Amniotic stem cell (primary cell): Measurements from ENCODE around the gene ALOXE3.
"Not testable (repeated sequence)": the region's sequence is repeated elsewhere in the genome, so short reads cannot be mapped to it uniquely, and the experiment has no call there.

Source experiments
- DNase-seq: peaks from one replicate; lab custom pipeline; 2025; lab: John Stamatoyannopoulos, UW

Gene ALOXE3

DNA sequence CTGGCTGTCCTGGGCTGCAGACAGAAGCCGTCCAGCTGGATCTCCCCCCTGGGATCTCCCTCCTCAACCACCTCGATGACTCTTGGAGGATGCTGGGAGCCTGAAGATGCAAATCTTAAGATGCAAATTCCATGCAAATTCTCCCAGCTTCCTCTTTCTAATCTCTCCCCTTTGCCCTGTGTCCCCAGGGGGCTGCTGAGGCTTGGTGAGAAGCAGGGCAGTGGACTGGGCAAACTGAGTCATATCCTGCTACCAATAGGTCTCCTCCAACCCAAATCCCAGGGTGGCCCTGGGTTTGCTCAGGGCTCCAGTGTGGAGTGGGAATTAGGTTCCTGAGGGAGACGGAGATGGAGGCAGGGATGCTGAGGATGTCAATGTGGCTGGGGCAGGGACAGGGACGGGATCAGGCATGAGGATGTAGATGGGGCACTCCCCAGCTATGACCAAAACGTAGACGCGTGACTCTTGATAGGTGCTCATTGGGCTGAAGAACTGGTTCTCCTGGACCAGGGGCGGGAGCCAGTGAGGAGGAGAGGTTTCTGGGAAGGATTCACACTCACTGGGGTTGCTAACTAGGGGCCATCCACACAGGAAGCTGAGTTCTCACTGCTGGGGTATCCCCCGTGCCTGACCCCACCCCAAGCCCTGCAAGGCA is 27.2 kb downstream of the ALOXE3 start:
- DNase-seq = no peak

DNA sequence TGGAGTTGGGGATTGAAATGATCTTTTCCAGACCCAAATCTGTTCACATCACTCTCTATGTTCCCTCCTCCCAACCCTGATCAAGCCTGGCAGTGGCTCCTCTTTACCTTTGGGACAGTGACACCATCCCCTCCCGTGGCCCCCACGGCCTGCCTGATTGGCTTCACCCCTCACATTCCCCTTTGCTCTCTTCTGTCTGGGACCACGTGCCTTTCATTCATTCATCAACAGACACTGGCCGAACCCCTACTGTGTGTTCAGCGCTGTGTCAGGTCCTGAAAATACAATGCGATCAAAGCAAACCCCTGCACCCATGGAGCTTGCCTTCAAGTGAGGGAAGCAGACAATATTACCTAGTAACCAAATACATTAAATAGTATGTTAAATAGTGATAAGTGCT is 28.6 kb downstream of the ALOXE3 start:
- no peak for DNase-seq

DNA sequence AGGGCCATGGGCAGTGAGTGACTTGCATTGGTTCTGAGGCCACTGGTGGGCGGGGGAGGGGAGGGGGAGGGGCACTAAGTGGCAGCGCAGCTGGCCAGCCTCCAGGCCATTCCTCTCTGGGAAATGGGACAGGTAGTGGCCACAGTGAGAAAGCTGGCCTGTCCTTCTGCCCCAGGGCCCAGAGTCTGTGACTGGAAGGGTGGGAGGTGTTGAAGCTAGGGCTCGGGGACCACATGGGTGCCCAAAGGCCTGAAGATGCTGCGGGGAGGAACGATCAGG is 30.4 kb downstream of the ALOXE3 start:
- DNase-seq = no peak

DNA sequence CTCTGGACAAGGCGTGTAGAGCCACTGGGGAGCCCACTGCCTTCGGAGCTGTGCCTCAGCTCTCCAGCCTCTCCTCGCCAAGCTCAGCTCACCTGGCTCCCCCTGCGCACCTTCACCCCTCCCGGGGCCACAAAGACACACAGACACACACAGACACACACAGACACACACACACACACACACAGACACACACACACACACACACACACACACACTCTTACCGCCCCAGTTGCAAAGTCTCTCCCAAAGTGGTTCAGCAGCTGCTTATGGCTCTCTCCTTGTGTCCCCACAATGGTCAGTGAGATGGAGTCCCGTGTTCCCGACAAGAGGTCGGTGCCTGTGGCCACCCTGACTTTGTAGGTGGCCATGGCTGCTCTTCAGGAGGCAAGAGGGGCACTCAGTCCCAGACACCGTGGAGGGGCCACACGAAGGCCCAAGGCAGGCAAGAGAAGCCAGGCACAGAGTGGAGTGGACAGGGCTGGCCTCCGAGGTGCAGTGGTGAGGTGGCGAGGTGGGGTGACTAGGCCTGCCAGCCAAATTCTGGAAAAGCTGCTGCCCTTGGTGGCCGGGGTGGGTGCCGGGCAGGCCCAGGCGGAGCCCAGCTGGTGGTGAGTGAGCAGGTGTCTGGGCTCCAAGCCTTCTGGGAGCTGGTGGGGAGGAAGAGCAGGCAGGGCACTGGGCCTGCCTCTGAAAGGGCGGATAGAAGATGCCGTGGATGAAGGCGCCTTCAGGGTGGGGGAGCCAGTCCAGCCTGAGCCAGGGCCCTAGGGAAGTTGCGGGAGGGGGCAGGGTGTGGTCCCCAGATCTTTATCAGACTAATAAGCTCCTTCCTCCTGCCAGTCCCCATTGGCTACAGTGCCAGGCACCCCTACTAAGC is 31.0 kb downstream of the ALOXE3 start, which contains the start of gene ALOX12B:
Gene ALOX12B, minus strand, starts transcription at position 642 of the 877 bp plus-strand sequence. Its CDS starts 274 bp downstream, at position 368.
- DNase-seq = no peak

DNA sequence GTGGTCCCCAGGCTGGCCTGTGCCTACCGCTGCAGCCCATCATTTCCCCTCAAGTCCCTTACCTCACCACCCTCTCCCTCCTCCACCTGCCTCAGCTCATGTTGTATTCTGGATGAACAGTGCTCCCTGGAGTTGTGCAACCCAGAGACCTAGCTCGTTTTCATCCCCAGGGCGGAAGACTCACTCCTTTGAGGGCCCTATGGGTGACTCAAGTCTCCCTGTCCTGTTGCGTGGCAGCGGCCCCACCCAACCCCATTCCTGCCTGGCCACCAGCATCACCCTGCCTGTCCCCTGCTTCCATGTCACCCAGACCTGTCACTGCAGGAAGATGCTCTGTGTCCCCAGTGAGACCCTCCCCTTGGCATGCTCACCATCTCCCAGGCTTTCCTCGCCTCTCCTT is 34.1 kb downstream of the ALOXE3 start:
- DNase-seq = no peak

DNA sequence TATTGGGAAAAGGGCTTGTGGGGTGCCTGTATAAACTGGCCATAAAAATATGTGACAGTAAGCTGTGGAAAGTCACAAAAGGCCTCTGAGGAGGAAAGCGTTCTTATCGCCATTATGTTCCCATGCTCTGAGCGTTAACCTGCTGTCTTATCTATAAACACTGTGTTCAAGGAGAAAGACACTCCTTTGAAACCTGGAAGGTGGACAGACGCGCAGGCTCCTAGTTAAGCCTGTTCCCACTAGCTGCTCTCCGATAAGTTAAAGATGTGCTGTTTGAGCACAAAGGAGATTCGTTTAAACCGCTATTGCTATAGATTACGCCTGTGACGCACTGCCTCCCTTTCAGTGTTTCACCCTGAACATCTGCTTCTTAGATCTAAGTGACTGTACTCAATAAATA is 36.0 kb downstream of the ALOXE3 start:
- DNase-seq = no peak

DNA sequence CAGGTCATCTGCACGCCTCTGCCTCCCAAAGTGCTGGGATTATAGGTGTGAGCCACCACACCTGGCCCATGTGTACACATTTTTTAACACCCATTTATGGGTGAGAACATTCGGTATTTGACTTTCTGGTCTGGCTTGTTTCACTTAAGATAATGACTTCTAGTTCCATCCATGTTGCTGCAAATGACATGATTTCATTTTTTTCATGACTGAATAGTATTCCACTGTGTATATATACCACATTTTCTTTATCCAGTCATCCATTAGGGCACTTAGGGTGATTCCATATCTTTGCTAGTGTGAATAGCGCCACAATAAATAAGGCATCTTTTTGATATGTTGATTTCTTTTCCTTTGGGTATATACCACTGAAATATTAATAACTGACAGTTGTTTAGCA is 36.4 kb downstream of the ALOXE3 start:
- no peak for DNase-seq

DNA sequence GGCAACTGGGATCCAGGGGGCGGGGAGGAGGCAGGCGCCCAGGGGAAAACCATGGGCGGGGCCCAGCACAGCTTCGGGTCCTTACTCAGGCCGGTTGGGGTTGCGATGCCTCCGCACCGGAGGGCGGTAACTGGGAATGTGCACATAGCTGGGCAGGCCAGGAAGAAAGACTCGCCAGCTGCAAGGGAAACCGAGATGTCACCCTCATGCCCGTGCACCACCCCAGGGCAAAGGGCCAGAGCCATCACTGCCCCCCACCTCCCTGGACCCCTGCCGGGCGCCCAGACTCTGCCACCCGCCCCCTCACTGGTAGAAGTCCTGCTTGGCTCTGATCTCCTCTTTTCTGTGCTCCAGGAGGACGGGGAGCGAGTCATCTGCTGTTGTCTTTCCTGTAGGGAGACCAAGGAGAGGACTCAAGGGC is 37.5 kb downstream of the ALOXE3 start:
- DNase-seq = no peak

DNA sequence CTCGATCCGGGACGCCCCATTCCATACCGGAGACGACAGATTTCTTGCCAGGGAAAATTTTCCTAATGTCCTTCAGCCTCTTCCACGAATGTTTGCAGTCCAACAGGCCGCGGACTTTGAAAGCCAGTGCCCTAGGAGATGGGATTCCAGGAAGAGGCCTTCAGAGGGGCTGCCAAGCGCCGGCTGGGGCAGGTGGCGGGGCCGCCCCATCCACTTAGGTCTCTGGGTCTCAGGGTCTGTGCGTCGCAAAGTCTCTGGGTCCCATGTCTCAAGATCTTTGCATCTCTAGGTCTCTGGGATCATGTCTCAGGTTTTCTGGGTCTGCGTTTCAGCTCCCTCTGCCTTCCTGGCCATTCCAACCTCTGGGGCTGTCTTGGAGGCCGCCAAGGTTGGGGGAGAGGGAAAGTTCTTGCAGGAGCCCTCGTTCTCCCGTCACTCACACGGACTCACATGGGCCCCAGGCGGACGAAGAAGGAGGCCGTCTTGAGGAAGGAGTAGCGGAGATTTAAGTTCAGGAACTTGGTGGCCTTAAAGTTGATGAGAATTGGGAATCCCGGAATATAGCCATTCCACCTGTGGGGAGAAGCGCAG is 38.0 kb downstream of the ALOXE3 start:
- no peak for DNase-seq

DNA sequence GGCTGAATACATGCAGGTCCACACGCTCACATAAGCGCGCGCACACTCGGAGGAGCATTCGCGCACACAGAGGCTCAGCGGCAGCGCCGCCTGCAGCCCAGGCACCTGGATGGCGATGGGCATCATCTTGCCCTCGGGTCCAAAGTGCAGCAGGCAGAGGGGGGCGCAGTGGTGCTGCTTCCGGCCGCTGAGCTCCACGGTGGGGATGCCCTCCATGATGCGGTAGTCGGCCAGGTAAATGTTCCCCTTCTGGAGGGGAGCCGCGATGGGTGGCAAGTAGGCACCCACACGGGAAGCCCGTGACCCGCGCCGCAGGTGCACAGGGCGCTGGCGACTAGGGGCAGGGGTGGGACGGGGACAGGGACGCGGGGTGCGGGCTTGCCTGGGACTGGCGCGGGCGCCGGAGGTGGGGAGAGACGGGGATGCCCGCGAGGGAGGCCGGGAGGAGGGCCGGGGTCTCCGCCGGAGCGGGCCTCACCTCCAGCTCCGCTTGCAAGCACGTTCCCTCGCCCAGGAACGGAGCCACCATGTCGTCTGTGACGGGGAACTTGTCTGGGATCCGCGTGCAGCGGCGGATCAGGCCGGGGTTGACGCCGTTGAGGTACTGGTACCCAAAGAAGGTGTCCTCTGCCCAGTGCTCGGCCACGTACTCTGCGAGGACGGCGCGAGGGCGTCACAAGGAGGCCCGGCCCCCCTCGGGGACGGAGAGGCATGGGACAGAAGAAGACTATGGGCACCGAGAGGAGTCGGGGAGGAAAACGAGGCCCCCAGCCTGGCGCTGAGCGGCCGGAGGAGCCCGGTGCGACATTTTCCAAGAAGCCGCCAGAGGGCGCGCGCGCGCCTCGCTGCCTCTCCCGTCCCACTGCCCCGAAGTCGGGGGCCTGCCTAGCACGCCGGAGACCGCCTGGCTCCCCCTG is 38.8 kb downstream of the ALOXE3 start:
- no peak for DNase-seq

DNA sequence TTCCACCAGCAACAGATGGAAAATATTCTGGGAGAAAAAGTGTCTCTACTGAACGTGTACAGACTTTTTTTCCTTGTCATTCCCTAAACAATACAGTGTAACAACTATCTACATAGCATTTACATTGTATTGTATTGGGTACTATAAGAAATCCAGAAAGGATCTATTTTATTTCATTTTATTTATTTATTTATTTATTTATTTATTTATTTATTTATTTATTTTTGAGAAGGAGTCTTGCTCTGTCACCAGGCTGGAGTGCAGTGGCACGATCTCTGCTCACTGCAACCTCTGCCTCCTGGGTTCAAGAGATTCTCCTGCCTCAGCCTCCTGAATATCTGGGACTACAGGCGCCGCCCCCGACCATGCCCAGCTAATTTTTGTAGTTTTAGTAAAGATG is 40.4 kb downstream of the ALOXE3 start:
- not testable (repeated sequence) for DNase-seq

DNA sequence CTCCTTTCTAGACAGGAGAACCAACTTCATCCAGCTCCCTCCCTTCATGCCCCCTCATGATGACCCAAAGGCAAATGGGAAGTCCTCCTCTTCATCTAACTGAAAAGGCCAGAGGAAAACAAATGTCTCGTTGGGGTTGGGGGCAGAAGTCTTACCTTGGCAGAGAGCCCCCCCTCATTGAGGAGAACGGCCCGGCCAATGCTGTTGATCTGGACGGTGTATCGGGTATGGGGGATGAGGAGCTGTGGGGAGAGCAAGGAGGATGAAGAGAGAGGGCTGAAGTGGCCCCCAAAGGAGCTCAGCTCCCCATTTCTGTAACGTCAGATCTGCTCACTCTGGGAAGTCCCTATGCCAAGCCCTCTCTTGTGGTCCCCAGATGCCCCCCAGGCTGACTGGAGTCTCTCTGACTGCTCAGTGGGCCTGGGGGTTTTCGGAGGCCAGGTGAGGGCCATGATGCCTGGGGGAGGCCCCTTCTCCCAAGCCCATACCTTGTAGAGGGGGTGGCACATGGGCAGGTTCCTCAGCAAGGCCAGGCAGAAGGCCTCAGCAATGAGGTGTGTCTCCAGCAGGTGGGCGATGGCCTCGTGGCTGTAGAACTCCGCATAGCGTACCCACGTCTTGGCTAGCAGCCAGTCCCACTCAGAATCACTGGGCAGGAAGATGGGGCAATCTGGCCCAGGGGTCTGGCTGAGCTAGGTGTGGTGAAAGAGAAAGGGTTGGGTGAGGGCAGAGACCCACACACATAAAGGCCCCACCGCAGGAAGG is 41.6 kb downstream of the ALOXE3 start:
- DNase-seq = no peak

DNA sequence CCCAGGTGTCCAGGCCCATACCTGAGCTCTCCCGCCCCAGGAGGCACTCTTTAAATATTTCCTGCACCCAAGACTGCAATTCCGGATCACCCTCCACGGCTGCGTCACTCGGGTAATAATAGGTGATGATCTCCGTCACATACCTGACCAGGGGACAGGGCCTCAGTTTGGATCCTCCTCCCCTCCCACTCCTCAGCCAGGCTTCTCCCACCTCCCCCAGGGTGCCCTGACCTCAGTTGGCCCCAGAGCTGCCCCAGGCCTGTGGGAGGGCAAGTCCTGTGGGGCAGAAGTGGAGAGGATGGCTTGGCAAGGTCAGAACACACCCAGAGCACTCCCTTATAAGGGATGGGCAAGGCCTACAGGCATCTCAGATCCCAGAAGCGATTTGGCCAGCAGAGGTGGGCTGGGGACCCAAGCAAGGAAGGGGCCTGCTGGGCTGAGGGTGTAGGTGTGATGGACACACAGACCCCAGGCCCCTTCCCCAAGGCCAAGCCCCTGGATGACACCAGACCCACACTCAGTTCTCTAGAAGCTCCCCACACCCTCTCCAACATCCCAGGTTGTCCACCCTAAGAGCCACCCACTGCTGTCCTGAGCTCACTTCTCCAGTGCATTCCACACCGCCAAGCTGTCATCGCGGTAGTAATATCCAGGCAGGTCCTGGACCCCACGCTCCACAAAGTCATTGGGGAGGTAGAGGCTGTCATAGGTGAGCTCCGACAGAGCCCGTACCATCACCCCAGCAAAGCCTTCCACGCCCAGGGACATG is 42.6 kb downstream of the ALOXE3 start:
- no peak for DNase-seq

DNA sequence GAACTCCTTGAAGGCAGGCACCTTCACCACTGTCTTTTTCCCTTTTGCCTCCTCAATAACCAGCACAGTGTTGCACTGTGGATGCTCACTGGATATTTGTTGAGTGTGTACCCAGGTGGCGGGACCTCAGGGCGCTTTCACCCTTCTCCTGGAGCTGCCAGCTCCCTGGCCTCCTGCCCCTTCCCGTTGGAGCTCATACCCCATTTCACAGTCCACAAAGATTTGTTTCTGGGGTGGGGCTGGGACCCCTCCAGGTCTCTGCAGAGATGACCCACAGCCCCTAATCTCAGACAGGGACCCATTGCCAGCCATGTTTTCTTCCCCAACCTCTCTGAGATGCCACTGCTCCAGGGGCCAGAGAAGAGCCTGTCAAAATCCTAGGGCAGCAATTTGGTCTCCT is 43.2 kb downstream of the ALOXE3 start:
- no peak for DNase-seq

DNA sequence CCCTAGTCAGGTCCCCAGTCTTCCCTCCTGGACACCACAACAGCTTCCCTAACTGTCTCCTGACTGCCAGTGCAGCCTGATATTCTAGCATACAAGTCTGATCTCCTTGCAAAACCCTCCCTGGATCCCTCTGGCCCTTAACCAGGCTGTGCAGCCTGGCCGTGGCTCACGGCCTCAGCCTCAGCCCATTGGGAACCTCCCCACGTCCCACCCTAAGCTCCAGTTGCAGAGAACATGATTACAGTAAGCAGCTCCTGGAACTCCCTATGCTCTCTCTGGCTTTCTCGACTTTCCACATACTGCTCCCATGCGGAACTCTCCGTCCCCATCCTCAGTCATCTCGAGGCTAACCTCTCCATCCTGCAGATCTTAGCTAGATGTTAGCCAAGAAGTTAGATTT is 43.8 kb downstream of the ALOXE3 start:
- DNase-seq = no peak

DNA sequence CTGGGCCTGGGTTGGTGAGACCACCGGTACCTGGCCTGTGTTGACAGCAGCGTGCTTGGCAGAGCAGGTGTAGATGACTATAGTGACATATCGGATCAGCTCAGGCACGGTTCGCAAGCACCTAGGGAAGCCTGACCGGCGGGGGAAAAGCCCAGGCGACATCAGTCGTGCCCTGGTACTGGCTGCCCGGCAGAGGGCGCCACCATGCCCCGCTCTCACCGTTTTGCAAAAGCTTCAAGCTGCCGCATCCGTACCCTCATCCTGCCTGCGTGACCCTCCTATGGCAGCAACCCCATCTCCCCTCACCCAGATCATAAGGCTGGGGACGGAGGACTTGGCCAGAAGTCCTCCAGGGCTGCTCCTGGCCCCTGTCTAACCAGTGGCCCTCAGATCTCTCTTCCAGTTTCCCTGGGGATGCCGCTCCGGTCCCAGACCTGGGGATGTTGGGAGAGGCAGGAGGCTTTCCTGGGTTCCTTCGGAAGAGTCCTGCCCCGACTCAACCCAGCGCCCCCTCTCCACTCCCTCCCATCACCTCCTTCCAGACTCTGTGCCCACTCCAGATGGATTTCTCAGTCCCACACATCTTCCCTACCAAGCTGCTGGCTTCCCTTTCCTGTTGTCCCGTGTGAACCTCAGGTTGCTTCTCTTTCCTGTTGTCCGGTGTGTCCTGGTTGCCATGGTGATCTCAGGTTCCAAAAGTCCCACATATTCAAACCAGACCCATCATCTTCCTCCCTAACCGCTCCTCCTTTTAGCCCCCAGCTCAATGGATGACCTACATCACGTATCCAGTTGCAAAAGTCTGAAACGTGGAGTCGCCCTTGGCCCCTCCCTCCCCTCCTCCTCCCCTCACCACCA is 44.5 kb downstream of the ALOXE3 start:
- DNase-seq = no peak

DNA sequence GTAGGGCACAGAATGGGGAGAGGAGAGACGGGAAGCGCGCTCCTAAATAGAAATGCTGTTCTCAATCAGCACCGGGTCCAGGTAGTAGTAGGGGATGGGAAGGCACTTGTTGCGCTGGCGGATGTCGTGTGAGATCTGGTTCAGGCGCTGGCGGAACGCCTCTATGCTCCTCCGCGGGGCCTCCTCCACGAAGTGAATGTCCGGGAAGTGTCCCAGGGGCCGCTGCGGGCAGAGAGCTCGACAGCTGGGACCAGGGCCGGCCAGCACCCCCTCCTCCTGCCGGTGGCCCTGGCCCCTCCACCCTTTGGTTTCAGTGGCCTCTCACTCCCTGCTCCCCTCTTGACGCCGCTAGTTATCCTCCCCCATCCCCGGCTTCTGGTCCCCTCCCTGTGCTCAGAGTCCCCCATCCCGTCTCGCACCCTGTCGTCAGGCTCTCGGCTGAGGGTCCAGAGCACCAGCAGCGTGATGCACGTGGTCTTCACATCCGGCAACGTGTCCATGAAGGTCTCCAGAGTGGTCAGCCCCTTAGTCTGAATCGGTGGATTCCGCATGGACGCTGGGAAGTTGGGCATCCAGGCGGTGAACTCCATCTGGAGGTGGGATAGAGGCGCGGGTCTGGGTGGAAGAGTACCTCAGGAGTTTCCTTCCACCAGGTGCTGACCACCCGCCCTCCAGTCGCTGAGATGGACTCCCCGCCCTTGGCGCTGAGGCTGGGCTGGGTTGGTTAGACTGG is 45.4 kb downstream of the ALOXE3 start:
- DNase-seq = no peak

DNA sequence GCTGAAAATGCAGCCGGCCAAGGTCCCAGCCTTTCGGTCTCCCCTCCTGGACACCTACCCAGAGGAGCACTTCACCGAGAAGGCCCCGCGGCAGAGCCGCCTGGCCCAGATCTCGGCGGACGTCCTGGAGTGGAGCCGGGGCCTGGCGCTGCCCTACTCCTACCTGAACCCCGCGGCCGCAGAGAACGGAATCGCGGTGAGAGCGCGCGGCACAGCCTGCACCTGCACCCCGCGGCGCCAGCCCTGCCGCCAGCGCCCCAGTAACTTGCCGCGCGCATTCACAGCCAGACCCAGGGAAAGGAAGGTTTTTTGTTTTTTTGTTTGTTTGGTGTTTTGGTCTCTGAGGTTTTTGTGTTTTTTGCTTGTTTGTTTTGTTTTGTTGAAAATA is 46.0 kb downstream of the ALOXE3 start:
- DNase-seq = no peak

DNA sequence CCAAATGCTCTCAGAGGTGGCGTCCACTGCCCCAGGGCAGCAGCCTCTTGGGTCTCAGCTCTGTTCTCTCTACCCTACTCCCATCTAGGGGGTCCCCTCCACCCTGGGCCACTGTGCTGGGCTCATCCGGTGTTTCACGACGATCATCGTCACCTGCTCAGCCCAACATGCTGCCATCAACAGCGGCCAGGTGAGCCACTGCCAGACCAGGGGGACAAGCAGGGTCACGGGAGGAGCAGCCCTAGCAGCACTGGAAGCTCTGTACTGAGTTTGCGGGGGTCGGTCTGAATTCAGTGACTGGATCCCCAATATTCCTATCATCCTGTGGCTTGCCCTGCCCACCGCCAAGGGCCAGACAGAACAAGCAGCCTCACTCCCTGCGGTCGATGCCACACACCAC is 46.8 kb downstream of the ALOXE3 start:
- no peak for DNase-seq
